T-helper 1 cell (primary cell): ENCODE data around the gene MEGF9.
"Not testable (repeated sequence)": the region's sequence is repeated elsewhere in the genome, so short reads cannot be mapped to it uniquely, and the experiment has no call there.

ENCODE experiments used
- DNase-seq, 5 donors: peaks; one replicate each; pipeline ENCODE4 v3.0.0-alpha.2; 2012 to 2020

MEGF9 gene

DNA sequence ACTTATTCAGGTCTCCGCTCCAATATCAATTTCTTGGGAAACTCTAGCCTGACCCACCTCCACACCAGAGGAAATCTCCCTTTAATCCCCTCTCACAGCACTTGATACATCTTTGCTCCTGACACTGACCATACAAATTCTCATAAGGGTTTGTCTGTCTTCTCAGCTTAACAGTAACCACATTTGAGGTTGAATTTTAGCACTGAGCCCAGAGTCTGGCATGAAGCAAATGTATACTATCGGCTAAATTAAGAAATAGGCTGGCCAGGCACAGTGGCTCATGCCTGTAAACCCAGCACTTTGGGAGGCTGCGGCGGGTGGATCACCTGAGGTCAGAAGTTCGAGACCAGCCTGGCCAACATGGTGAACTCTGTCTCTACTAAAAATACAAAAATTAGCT lies 144.0 kb downstream of the MEGF9 start:
- DNase-seq, result no peak

- DNase-seq, result no peak
These were observed 144.7 kb downstream of the MEGF9 start for GRCh38 chr9:120569556-120569955.

DNA sequence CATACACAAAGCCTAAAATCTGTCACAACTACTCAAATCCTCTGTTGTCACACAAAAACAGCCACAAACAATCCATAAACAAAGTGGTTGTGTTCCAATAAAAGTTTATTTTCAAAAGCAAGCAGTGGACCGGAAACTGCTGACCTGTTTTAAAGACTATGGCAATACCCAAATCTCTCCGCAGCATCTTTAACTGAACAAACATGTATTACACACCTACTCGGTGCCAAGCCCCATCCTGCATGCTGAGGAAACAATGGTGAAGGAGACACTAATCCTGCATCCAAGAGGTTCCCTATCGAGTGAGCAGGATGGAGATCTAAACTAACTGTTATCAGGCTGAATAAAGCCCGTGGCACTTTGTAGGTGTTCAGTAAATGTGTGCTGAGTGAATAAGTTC lies 145.5 kb downstream of the MEGF9 start:
- DNase-seq, result no peak

DNA sequence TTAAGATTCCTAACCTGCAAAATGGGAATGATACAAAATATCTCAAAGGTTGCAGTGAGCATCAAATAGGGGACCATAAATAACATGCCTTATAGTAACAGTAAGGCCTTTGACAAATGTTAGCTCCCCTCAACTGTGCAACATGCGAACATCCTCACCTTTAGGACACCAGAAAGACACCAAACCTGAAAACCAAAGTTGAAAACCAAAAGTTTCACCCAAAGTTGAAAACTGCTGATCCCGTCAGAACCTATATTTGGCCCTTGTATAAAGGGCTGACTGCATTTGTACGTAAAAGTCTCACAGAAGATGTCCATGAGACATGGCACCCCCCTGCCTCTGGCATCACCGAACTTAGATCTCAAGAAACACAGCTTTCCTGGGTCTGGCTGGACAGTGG lies 146.4 kb downstream of the MEGF9 start:
- no peak for DNase-seq

GRCh38 chr9:120567081-120567480 lies 147.2 kb downstream of the MEGF9 start:
- no peak for DNase-seq

GRCh38 chr9:120564589-120564988 lies 149.7 kb downstream of the MEGF9 start:
- no peak for DNase-seq

DNA sequence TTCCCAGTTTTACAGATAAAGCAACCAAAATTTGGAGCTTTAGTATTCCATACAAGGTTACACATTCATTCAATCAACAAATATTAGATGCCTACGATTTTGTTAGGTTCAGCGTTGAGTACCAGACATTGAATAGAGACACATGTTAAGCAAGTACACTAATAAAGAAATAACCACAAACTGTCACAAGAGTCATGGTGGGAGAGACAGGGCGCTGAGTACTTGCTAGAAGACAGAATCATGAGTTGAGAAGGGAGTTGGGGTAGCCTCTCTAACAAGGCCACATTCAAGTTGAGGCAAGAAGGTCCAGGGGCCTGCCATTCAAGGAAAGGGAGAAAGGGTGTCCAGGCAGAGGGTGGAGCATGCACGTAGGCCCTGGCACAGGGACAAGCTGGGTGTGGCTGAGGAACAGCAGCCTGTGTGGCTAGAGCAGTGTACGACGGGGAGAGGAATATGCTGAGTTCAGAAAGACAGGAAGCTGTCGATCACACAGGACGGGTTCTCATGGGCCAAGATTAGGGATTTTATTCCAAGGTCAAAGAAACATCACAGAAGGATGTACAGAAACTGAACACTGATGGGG lies 151.3 kb downstream of the MEGF9 start:
- DNase-seq, result no peak

DNA sequence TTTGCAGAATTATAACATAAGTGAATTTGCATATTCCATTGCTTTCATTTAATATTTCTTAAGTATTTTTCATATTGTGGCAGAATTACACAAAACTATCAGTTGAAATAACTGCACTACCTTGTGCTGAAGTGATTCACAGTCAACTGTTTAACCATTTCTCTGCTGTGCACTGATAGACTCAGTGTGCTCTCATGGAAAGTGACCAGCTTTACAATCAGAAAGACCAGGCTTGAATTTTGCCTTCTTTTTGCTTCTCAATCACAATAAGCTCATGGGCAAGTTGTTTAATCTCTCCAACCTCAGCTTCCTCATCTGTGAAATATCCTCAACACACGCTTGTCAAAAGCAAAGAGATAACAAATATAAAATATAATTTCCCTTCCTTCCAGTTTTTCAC lies 152.6 kb downstream of the MEGF9 start:
- DNase-seq, result no peak

GRCh38 chr9:120559546-120559945 lies 154.7 kb downstream of the MEGF9 start:
- no peak for DNase-seq

DNA sequence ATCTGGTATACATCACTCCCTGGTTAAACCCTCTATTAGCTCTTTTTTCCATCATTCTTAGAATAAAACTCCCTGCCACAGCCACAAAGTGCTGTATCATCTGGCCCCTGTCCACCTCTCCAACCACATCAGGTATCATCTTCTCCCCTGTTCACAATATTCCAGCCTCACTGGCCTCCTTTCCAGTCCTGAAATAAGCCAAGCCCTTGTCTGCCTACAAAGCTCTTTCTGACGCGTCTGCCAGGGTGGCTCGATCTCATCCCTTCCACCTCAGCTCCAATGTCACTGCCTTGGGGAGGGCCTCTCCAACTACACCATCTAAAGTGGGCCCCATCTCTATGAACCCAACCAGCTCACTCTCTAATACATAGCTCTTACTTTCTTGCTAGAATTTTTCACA lies 155.8 kb downstream of the MEGF9 start:
- DNase-seq, result no peak

DNA sequence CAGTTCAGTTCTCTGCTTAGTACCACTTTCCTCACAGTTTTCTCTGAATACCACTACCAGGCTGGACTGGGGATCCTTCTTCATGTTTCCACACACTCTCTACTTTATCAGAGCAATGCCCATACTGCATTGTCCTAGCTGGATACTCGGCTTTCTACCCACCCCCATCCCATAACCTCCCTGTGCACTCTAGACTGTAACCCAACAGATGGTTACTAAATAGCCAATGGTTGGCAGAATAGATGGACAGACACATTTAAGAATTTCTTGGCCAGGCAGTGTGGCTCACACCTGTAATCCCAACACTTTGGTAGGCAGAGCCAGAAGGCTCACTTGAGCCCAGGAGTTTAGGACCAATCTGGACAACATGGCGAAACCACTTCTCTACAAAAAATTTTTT lies 157.1 kb downstream of the MEGF9 start:
- DNase-seq, result no peak

DNA sequence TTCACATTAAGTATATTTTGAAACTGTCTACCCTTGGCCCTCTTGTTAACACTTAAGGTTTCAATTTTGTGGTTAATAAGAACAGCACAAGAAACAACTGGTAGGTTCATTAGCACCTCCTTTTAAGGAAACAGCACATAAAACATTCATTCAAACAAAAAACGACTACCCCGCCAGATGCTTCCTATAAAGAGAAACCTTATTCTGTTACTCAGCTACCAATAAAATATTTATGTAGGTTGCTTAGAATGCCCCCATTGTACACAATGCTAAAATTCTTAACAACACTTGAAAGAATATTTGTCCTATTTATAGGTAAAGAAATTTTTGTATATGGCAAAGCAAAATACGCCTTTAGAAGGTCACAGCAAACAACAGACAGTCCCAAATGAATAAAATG lies 157.5 kb downstream of the MEGF9 start:
- DNase-seq, result no peak

DNA sequence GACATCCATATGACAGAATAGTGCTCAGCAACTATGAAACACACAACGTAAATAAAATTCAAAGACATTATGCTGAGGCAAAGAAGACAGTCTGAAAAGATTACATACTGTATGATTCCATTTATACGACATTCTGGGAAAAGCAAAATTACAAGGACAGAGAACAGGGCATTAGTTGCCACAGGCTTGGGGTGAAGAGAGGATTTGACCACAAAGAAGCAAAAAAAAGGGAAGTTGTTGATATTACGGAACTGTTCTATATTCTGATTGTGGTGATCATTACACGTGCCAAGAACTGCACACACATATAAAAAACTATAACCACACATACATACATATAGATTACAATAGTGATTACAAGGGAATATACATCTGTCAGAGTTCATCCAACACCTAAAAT lies 158.4 kb downstream of the MEGF9 start:
- DNase-seq, result no peak

DNA sequence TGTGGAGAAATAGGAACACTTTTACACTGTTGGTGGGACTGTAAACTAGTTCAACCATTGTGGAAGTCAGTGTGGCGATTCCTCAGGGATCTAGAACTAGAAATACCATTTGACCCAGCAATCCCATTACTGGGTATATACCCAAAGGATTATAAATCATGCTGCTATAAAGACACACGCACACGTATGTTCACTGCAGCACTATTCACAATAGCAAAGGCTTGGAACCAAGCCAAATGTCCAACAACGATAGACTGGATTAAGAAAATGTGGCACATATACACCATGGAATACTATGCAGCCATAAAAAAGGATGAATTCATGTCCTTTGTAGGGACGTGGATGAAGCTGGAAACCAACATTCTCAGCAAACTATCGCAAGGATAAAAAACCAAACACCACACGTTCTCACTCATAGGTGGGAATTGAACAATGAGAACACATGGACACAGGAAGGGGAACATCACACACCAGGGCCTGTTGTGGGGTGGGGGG lies 162.0 kb downstream of the MEGF9 start:
- not testable (repeated sequence) for DNase-seq
